NB4 (cell line): ENCODE measurements around the gene PRTN3.
A peak's percentile ranks its signal among the peaks of the same experiment; 100 is the strongest.
"Not testable (repeated sequence)": the region's sequence is repeated elsewhere in the genome, so short reads cannot be mapped to it uniquely, and the experiment has no call there.

Source experiments
- DNase-seq: peaks from one replicate; pipeline ENCODE4 v3.0.0; 2010; ENCODE audit warnings: low read depth
- H3K4me3 ChIP-seq: one replicate; pipeline ENCODE4 v1.5.1; 2011; ENCODE audit warnings: mild to moderate bottlenecking, low read depth, low read length, moderate library complexity
- CTCF ChIP-seq: IDR thresholded peaks from one replicate; pipeline ENCODE4 v1.5.1; 2012; ENCODE audit warnings: low read depth, low read length
- MAX ChIP-seq: IDR thresholded peaks from 2 replicates; pipeline ENCODE4 v1.6.1; 2011; ENCODE audit warnings: low read depth, low read length
- MYC ChIP-seq: IDR thresholded peaks from 2 replicates; pipeline ENCODE4 v1.6.1; 2011; ENCODE audit warnings: low read depth, low read length
- POLR2A ChIP-seq: IDR thresholded peaks from 2 replicates; pipeline ENCODE4 v1.6.1; 2011; ENCODE audit warnings: mild to moderate bottlenecking; ENCODE audit not compliant: insufficient read length; ENCODE audit errors: extremely low read depth

Gene PRTN3

GRCh38 chr19:885536-886224 is 44.9 kb downstream of the PRTN3 start:
- TF ChIP-seq CTCF (no peak), MYC (no peak), POLR2A (no peak), MAX (no peak)
- no peak for DNase-seq

GRCh38 chr19:887072-887471 is 46.3 kb downstream of the PRTN3 start:
- no peak for DNase-seq
- no peak overlapping the region for H3K4me3 ChIP-seq
- TF ChIP-seq MYC (no peak), POLR2A (no peak), MAX (no peak), CTCF (no peak)

More at GRCh38 chr19:885536-886224, 44.9 kb downstream of the PRTN3 start:
- H3K4me3 ChIP-seq, result no peak overlapping the region

GRCh38 chr19:887599-887998 is 46.8 kb downstream of the PRTN3 start:
- no peak overlapping the region for H3K4me3 ChIP-seq
- TF ChIP-seq CTCF (no peak), POLR2A (no peak), MAX (no peak), MYC (no peak)
- no peak for DNase-seq

- no peak for DNase-seq
- TF ChIP-seq MYC (no peak), CTCF (no peak), POLR2A (no peak), MAX (no peak)
- no peak overlapping the region for H3K4me3 ChIP-seq
These were observed 48.0 kb downstream of the PRTN3 start for GRCh38 chr19:888581-889385.

- H3K4me3 ChIP-seq, result no peak overlapping the region
- TF ChIP-seq MAX, result no peak
- TF ChIP-seq POLR2A, result no peak
- no peak for DNase-seq
These were observed 49.0 kb downstream of the PRTN3 start for GRCh38 chr19:889662-890295.

- no peak for TF ChIP-seq MYC
- TF ChIP-seq POLR2A, result no peak
- no peak for TF ChIP-seq CTCF
- TF ChIP-seq MAX, result no peak
- H3K4me3 ChIP-seq, result no peak overlapping the region
- no peak for DNase-seq
These were observed 50.0 kb downstream of the PRTN3 start for GRCh38 chr19:890831-891230.

- DNase-seq, result not testable (repeated sequence)
- peak overlapping the region; percentile 62 for H3K4me3 ChIP-seq
These were observed 50.8 kb downstream of the PRTN3 start for GRCh38 chr19:891421-892200.
